SK-N-MC (cell line): ENCODE data around the gene PRDX2.
A peak's percentile ranks its signal among the peaks of the same experiment; 100 is the strongest.

Experiments used
- EZH2 ChIP-seq: fragments of 200-600 bp; sonication (generic); IDR thresholded peaks from one replicate; pipeline ENCODE4 v1.6.1; 2017; ENCODE audit warnings: antibody characterized with exemption
- POLR2AphosphoS5 ChIP-seq: IDR thresholded peaks from 2 replicates; pipeline ENCODE4 v1.6.1; 2012; ENCODE audit warnings: mild to moderate bottlenecking, low read depth, low read length, borderline replicate concordance

GRCh38 chr19:12778905-12779161, 22.8 kb downstream of the PRDX2 start:
- 0 out of 2 replicates have a peak, but pooled peaks have one; percentile 3 for TF ChIP-seq POLR2AphosphoS5
- TF ChIP-seq EZH2, result no peak
